Effector memory CD8-positive, alpha-beta T cell (primary cell): ENCODE measurements around the gene PTH.
A peak's percentile ranks its signal among the peaks of the same experiment; 100 is the strongest.

Source experiments
- ATAC-seq: fragments of 150-1000 bp; cut with Tn5 transposase; replicated peaks from 2 replicates; pipeline ENCODE4 v1.10.0; 2021; ENCODE audit warnings: mild to moderate bottlenecking, moderate library complexity
- DNase-seq, 3 experiments: peaks; one replicate each; pipeline ENCODE4 v3.0.0; 2021
- H3K27ac Mint-ChIP-seq, 2 donors: one replicate each; pipeline ENCODE4 v1.8.0; 2022; ENCODE audit warnings: mild to moderate bottlenecking in 2 of 2, mixed read lengths in 2 of 2, moderate library complexity in 2 of 2
- H3K27me3 Mint-ChIP-seq, 2 donors: one replicate each; pipeline ENCODE4 v1.8.0; 2022; ENCODE audit warnings: mixed read lengths in 2 of 2
- H3K36me3 Mint-ChIP-seq: one replicate; pipeline ENCODE4 v1.8.0; 2022; ENCODE audit warnings: mild to moderate bottlenecking, moderate library complexity, mixed read lengths; ENCODE audit not compliant: insufficient read depth
- H3K4me1 Mint-ChIP-seq, 2 donors: one replicate each; pipeline ENCODE4 v1.8.0; 2022; ENCODE audit warnings: low read depth in 2 of 2, mixed read lengths in 2 of 2
- H3K4me3 Mint-ChIP-seq, 2 donors: one replicate each; pipeline ENCODE4 v1.8.0; 2022; ENCODE audit warnings: mild to moderate bottlenecking in 2 of 2, mixed read lengths in 2 of 2, moderate library complexity in 2 of 2
- H3K9me3 Mint-ChIP-seq, 2 donors: one replicate each; pipeline ENCODE4 v1.8.0; 2022; ENCODE audit warnings: mixed read lengths in 2 of 2

Gene PTH

DNA sequence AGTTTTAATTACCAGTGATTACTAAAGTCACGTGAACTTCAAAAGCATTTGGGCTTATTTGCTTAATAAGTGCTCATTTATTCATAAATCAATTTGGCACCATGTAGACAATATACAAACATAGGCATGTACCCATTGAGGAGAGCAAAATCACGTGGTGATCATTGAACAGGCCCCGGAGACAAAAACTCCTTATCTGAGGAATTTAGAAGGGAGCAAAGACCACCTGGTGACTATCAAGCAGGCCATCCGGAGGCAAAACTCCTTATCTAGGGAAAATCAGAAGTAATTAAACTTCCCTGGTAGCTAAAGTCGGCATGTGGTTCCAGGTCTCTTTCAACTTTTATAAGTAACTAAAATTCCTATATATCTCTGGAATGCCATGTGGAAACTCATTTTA is 27.0 kb downstream of the PTH start:
- Mint-ChIP-seq H3K36me3 (no peaks in the 10 kb centered on the region), H3K4me3 (no peak overlapping the region), H3K4me1 (peaks cover 4 to 7% of the 10 kb centered on the region in 2 donors), H3K27ac (no peak overlapping the region), H3K9me3 (no peaks in the 10 kb centered on the region), H3K27me3 (peaks cover 24 to 29% of the 10 kb centered on the region in 2 donors)
- DNase-seq: no peak
- no peak for ATAC-seq

DNA sequence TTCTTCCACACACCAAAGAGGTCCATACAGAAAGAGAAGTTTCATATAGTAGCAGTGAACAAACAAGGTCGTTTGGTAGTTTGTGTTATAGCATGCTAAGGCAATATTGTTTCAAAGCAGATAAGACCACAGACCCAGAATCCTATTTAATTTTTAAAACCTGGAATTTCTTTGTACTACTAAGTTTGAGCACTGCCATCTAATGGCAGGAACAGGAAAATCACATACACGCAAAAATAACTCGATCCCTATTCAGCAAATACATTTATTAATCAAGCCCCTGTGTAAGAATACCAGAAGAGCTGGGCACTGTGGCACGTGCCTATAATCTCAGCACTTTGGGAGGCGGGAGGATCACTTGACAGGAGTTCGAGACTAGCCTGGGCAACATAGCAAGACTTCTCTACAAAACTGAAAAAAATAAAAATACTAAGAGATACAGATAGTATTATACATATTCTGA is 29.9 kb downstream of the PTH start:
- H3K4me3 Mint-ChIP-seq: no peak overlapping the region
- peaks cover 13% of the 10 kb centered on the region for H3K36me3 Mint-ChIP-seq
- no peaks in the 10 kb centered on the region for H3K9me3 Mint-ChIP-seq
- ATAC-seq (no peak), DNase-seq (no peak)
- H3K27ac Mint-ChIP-seq: no peak overlapping the region
- H3K4me1 Mint-ChIP-seq: peaks cover 17 to 28% of the 10 kb centered on the region in 2 donors
- H3K27me3 Mint-ChIP-seq: peaks cover 20 to 23% of the 10 kb centered on the region in 2 donors

DNA sequence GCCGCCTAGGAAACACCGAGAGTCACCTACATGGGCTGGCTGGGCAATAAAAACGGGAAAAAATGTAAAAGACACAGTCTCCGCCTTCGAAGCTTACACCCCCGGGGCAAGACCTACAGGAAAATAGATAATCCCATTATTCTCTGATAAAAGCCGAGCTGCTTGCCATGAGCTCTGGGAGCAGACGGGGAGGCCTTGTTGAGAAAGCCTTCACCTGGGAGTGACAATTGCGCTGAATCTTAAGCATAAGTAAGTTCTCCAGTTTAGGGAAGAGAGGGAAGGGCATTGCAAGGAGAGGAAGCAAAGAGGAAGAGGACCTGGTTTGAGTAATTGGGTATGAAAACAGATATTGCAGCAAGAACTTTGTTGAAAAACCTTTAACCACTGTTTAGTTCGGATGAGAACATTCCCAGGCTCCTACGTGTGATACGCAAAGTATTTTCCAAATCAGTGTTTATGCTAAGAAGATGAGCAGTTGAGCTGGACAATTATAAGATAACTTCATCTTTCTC is 32.0 kb downstream of the PTH start:
- H3K9me3 Mint-ChIP-seq: no peaks in the 10 kb centered on the region
- DNase-seq (no peak), ATAC-seq (no peak)
- peaks cover 20 to 39% of the 10 kb centered on the region in 2 donors for H3K4me1 Mint-ChIP-seq
- peaks cover under 1 to 2% of the 10 kb centered on the region in 2 donors for H3K27me3 Mint-ChIP-seq
- peak overlapping the region; percentile 100 for H3K4me3 Mint-ChIP-seq
- peaks cover 17% of the 10 kb centered on the region for H3K36me3 Mint-ChIP-seq
- peak overlapping the region; percentile 99 to 100 for H3K27ac Mint-ChIP-seq

GRCh38 chr11:13462901-13463778 is 32.7 kb downstream of the PTH start, which contains the start of gene BTBD10:
Gene BTBD10, minus strand, starts transcription at chr11:13463222. Its CDS starts 18,098 bp downstream, at chr11:13445124.
- DNase-seq (peak; percentile 90 to 92 (median 92)), ATAC-seq (peak; percentile 96)
- no peaks in the 10 kb centered on the region for H3K27me3 Mint-ChIP-seq
- peaks cover 17% of the 10 kb centered on the region for H3K36me3 Mint-ChIP-seq
- H3K4me3 Mint-ChIP-seq: peak within 1 kb of the TSS; percentile 100
- H3K9me3 Mint-ChIP-seq: no peaks in the 10 kb centered on the region
- H3K27ac Mint-ChIP-seq: peak within 1 kb of the TSS; percentile 99 to 100
- peaks cover 20 to 41% of the 10 kb centered on the region in 2 donors for H3K4me1 Mint-ChIP-seq

DNA sequence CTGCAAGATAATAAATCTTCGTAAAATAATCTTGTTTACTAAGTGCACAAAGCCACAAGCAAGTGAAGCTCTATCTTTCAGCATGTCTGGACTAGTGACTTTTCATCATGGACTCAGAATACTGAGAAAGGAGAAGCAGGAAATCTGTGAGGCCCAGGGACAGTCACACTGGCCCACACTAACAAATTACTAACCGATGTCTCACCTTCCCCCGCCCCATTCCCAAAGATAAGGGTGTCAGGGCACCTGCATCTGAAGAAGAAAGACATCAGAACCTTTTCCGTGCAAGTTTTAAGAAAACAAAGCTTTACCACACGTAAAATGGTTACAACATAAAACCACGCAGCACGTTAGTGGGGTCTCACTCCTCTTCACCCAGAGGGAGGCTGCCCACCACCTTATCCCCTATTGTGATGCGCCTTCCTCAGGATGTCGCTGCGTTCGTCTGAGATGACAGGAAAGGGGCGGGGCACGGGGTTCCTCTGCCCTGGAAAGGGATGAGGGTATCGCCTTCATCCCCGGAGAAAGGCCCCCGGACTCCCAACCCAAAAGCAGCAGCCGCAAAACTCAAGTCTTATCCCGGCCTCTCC is 33.4 kb downstream of the PTH start:
- peak overlapping the region; percentile 99 to 100 for H3K27ac Mint-ChIP-seq
- H3K27me3 Mint-ChIP-seq: no peaks in the 10 kb centered on the region
- ATAC-seq (peak; percentile 27), DNase-seq (peak in 2 of 3 experiments; percentile 18 to 34)
- H3K36me3 Mint-ChIP-seq: peaks cover 17% of the 10 kb centered on the region
- H3K4me3 Mint-ChIP-seq: peak overlapping the region; percentile 100
- peaks cover 20 to 43% of the 10 kb centered on the region in 2 donors for H3K4me1 Mint-ChIP-seq
- no peaks in the 10 kb centered on the region for H3K9me3 Mint-ChIP-seq

DNA sequence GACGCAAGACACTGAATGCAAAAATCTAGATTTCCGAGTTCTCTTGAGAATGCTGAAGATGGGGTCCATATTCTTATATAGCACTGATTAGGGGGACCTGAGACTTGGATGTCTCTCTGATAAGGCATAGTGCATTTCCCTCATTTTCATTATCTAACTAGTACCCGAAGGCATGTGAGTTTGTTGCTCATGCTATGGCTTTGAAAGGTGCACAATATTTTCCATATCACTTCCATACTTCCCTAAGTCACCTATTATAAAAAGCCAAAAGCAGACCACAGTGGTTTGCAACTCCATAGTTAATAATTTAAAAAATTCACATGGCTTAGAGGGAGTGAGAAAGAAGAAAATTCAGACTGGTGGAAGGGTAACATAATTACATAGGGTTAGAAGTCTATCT is 34.5 kb downstream of the PTH start:
- peaks cover 17% of the 10 kb centered on the region for H3K36me3 Mint-ChIP-seq
- peak overlapping the region in 1 of 2 donors; percentile 100 for H3K27ac Mint-ChIP-seq
- H3K4me1 Mint-ChIP-seq: peaks cover 20 to 46% of the 10 kb centered on the region in 2 donors
- DNase-seq (no peak), ATAC-seq (no peak)
- H3K27me3 Mint-ChIP-seq: no peaks in the 10 kb centered on the region
- no peaks in the 10 kb centered on the region for H3K9me3 Mint-ChIP-seq
- peak overlapping the region; percentile 100 for H3K4me3 Mint-ChIP-seq

GRCh38 chr11:13450832-13451397 is 44.9 kb downstream of the PTH start:
- no peak for DNase-seq
- Mint-ChIP-seq H3K27me3 (no peaks in the 10 kb centered on the region), H3K4me3 (no peak overlapping the region), H3K4me1 (peaks cover 29 to 51% of the 10 kb centered on the region in 2 donors), H3K36me3 (no peaks in the 10 kb centered on the region), H3K27ac (peak overlapping the region in 1 of 2 donors; percentile 6), H3K9me3 (no peaks in the 10 kb centered on the region)
- peak; percentile 33 for ATAC-seq

DNA sequence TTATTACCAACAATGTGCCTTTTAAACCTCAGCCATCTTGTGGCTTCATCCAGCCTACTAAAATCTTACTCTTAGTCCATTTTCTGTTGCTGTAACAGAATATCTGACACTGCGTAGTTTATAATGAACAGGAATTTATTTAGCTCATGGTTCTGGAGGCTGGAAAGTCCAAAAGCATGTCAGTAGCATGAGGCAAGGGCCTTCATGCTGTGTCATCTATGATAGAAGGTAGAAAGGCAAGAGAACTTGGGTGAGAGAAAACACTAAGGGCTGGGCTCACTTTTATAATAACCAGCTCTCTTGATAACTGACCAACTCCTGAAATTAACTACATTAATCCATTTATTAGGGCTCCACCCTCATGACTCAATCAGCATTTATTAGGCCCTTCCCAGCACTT is 46.3 kb downstream of the PTH start:
- Mint-ChIP-seq H3K9me3 (no peaks in the 10 kb centered on the region), H3K4me3 (no peak overlapping the region), H3K4me1 (peaks cover 32 to 52% of the 10 kb centered on the region in 2 donors), H3K27me3 (no peaks in the 10 kb centered on the region), H3K27ac (peak overlapping the region in 1 of 2 donors; percentile 6), H3K36me3 (no peaks in the 10 kb centered on the region)
- no peak for DNase-seq
- no peak for ATAC-seq

GRCh38 chr11:13448876-13449275 is 46.9 kb downstream of the PTH start:
- ATAC-seq (no peak), DNase-seq (no peak)
- Mint-ChIP-seq H3K27ac (peak overlapping the region in 1 of 2 donors; percentile 12), H3K36me3 (no peaks in the 10 kb centered on the region), H3K9me3 (no peaks in the 10 kb centered on the region), H3K4me3 (no peak overlapping the region), H3K4me1 (peaks cover 32 to 52% of the 10 kb centered on the region in 2 donors), H3K27me3 (no peaks in the 10 kb centered on the region)

- no peak for DNase-seq
- Mint-ChIP-seq H3K9me3 (no peaks in the 10 kb centered on the region), H3K27me3 (no peaks in the 10 kb centered on the region), H3K36me3 (no peaks in the 10 kb centered on the region), H3K27ac (no peak overlapping the region), H3K4me1 (peaks cover 26 to 54% of the 10 kb centered on the region in 2 donors), H3K4me3 (no peak overlapping the region)
- ATAC-seq: no peak
These were observed 49.4 kb downstream of the PTH start for GRCh38 chr11:13446444-13446843.

GRCh38 chr11:13445588-13445987 is 50.2 kb downstream of the PTH start:
- Mint-ChIP-seq H3K27ac (peak overlapping the region in 1 of 2 donors; percentile 5), H3K27me3 (no peaks in the 10 kb centered on the region), H3K4me1 (peaks cover 18 to 47% of the 10 kb centered on the region in 2 donors), H3K4me3 (no peak overlapping the region), H3K36me3 (no peaks in the 10 kb centered on the region), H3K9me3 (no peaks in the 10 kb centered on the region)
- no peak for ATAC-seq
- DNase-seq: no peak
